K562 (cell line): ENCODE results near the gene CRIP1. TPM values are rescaled to one million over a fixed set of nuclear protein-coding genes. Genes with fewer than 3 reads are reported as not detected.

ENCODE experiments used
- ATAC-seq: fragments of 200-7000 bp; cut with Tn5 transposase; 3 replicates; pipeline ENCODE4 v1.9.1; 2020; ENCODE audit warnings: moderate library complexity
- BruUV-seq: library from RNA; stranded (reverse); fragments of 400-500 nt; replicated peaks from 2 replicates; lab custom pipeline; 2021; lab: Mats Ljungman, UMichigan
- CTCF ChIA-PET: fragments of 300-600 bp; formaldehyde crosslinking; extraction: SDS; loops from one replicate; lab custom pipeline; 2021; ENCODE audit warnings: low intra/inter-chr PET ratio; lab: Yijun Ruan, JAX
- POLR2A ChIA-PET: fragments of 300-600, 350-650 bp; sonication (Branson Sonifier 250); formaldehyde crosslinking; extraction: SDS; loops from one replicate; lab custom pipeline; 2021; ENCODE audit warnings: antibody characterized with exemption, inconsistent platforms; lab: Yijun Ruan, JAX
- DNase-seq, 4 experiments: peaks; one replicate each; pipeline versions ENCODE4 v3.0.0 to v3.0.0-alpha.2; 2011 to 2018; ENCODE audit warnings: low spot score in 3 of 4, mixed read lengths in 3 of 4; ENCODE audit errors: extremely low read depth in 1 of 4
- FAIRE-seq: peaks from 2 replicates; lab custom pipeline; 2011; peaks lifted over from hg19 to GRCh38; lab: Jason Lieb, UNC
- H2AFZ ChIP-seq: 2 replicates; pipeline ENCODE4 v1.6.0; 2011; ENCODE audit warnings: low read depth, low read length, control low read depth, inconsistent platforms
- H3K27ac ChIP-seq: fragments of 200-600 bp; 3 replicates; pipeline ENCODE4 v1.8.0; 2011; ENCODE audit warnings: low read depth, mild to moderate bottlenecking, control low read depth, inconsistent platforms, low read length, moderate library complexity, mixed read lengths; ENCODE audit errors: extremely low read depth
- H3K27me3 ChIP-seq, 2 experiments: fragments of 300-600 bp in 1 of 2; 2 replicates in 1 of 2; 3 replicates in 1 of 2; pipeline versions ENCODE4 v1.6.0 to v1.8.0; 2011; ENCODE audit warnings: inconsistent platforms in 2 of 2, low read length in 2 of 2, mild to moderate bottlenecking in 1 of 2, mixed read lengths in 1 of 2, moderate library complexity in 1 of 2; ENCODE audit not compliant: control insufficient read depth in 2 of 2, insufficient read depth in 2 of 2
- H3K36me3 ChIP-seq: fragments of 300-600 bp; 3 replicates; pipeline ENCODE4 v1.8.0; 2011; ENCODE audit warnings: mild to moderate bottlenecking, low read length, inconsistent platforms; ENCODE audit not compliant: control insufficient read depth, insufficient read depth
- H3K4me1 ChIP-seq, 2 experiments: fragments of 200-600 bp in 1 of 2; replicated peaks in 1 of 2; 2 replicates in 1 of 2; 3 replicates in 1 of 2; pipeline versions ENCODE4 v1.5.1 to v1.8.0; 2011; ENCODE audit warnings: inconsistent platforms in 2 of 2, low read length in 2 of 2, mild to moderate bottlenecking in 1 of 2, mixed read lengths in 1 of 2, moderate library complexity in 1 of 2; ENCODE audit not compliant: control insufficient read depth in 2 of 2, insufficient read depth in 2 of 2
- H3K4me2 ChIP-seq: 2 replicates; pipeline ENCODE4 v1.6.1; 2011; ENCODE audit warnings: low read length, control low read depth, inconsistent platforms, mixed read lengths; ENCODE audit not compliant: insufficient read depth
- H3K4me3 ChIP-seq: fragments of 200-600 bp; sonication (generic), shearing (Covaris generic); 2 replicates; pipeline ENCODE4 v1.5.1; 2016; ENCODE audit warnings: control low read depth, inconsistent platforms
- H3K79me2 ChIP-seq: fragments of 200-600 bp; 3 replicates; pipeline ENCODE4 v1.8.0; 2011; ENCODE audit warnings: low read length, inconsistent platforms; ENCODE audit not compliant: control insufficient read depth, insufficient read depth
- H3K9ac ChIP-seq, 2 experiments: 2 replicates each; pipeline versions ENCODE4 v1.6.0 to v1.6.1; 2011; ENCODE audit warnings: low read depth in 2 of 2, low read length in 2 of 2, control low read depth in 1 of 2, inconsistent platforms in 1 of 2, mild to moderate bottlenecking in 1 of 2, mixed read lengths in 1 of 2; ENCODE audit not compliant: insufficient read depth in 1 of 2
- H3K9me1 ChIP-seq: one replicate; pipeline ENCODE4 v1.6.0; 2011; ENCODE audit warnings: inconsistent platforms, mild to moderate bottlenecking, low read length, moderate library complexity; ENCODE audit not compliant: control insufficient read depth, insufficient read depth
- H3K9me3 ChIP-seq: replicated peaks from 2 replicates; pipeline ENCODE4 v1.5.1; 2011; ENCODE audit warnings: low read depth, low read length, inconsistent platforms; ENCODE audit not compliant: control insufficient read depth, insufficient read depth
- H4K20me1 ChIP-seq: replicated peaks from 2 replicates; pipeline ENCODE4 v1.6.1; 2011; ENCODE audit warnings: low read length, inconsistent platforms, mixed read lengths; ENCODE audit not compliant: control insufficient read depth, insufficient read depth
- BDP1 ChIP-seq: IDR thresholded peaks from 3 replicates; pipeline ENCODE4 v1.6.1; 2011; ENCODE audit not compliant: insufficient read length, insufficient read depth
- HEY1 ChIP-seq: fragments of 250-450 bp; sonication (Bioruptor Pico); IDR thresholded peaks from 2 replicates; pipeline ENCODE4 v1.5.0; 2020; ENCODE audit warnings: mild to moderate bottlenecking, moderate library complexity, borderline replicate concordance
- NCOA4 ChIP-seq: fragments of 450-650 bp; IDR thresholded peaks from 2 replicates; pipeline ENCODE4 v1.6.1; 2018; ENCODE audit warnings: mild to moderate bottlenecking; ENCODE audit not compliant: partially characterized antibody
- SREBF2 ChIP-seq: sonication (generic); formaldehyde crosslinking; IDR thresholded peaks from 2 replicates; pipeline ENCODE4 v1.4.0; 2020; ENCODE audit warnings: mild to moderate bottlenecking, missing genetic modification reagents
- SRSF9 ChIP-seq: fragments of 200-400 bp; formaldehyde crosslinking; IDR thresholded peaks from 2 replicates; pipeline ENCODE4 v1.6.1; 2017; ENCODE audit warnings: low read depth, low read length, borderline replicate concordance
- ZBTB8A ChIP-seq: fragments of 450-650 bp; IDR thresholded peaks from 2 replicates; pipeline ENCODE4 v1.6.1; 2018; ENCODE audit warnings: mild to moderate bottlenecking, moderate library complexity; ENCODE audit not compliant: partially characterized antibody
- ZC3H11A ChIP-seq: IDR thresholded peaks from 2 replicates; pipeline ENCODE4 v1.6.1; 2012; ENCODE audit warnings: low read depth, low read length, improper control_type of control experiment
- ZNF511 ChIP-seq: sonication (generic); formaldehyde crosslinking; IDR thresholded peaks from 2 replicates; pipeline ENCODE4 v1.8.0; 2022; ENCODE audit warnings: mild to moderate bottlenecking, missing genetic modification reagents
- ZNF830 ChIP-seq: fragments of 250-450 bp; sonication (Bioruptor Pico); IDR thresholded peaks from 2 replicates; pipeline ENCODE4 v1.5.0; 2021; ENCODE audit warnings: mild to moderate bottlenecking
- WGBS: fragments of 100-300 bp; shearing (Covaris generic); methylation state at CpG from one replicate; pipeline ENCODE4 v1.1.6; 2016; ENCODE audit warnings: low coverage, mixed read lengths; ENCODE audit not compliant: insufficient coverage; ENCODE audit errors: missing lambda C conversion rate; 5-methylcytosine and 5-hydroxymethylcytosine counted together
- in situ Hi-C: fragments of 300-500 bp; cut with MboI; formaldehyde crosslinking; loops from 4 replicates; pipeline ENCODE4 v1.15.0; 2018; ENCODE audit warnings: inconsistent platforms, mixed read lengths
- intact Hi-C: fragments of 100-400 bp; cut with micrococcal nuclease; formaldehyde crosslinking; loops from 2 replicates; pipeline ENCODE4 v1.14.2; 2022
- polyA plus RNA-seq, 8 experiments: library from polyadenylated mRNA; depleted of rRNA in 4 of 8; stranded (reverse) in 5 of 8; unstranded in 3 of 8; fragments of >200 nt; fragmentation: Nextera tagmentation in 2 of 8; fragmentation: Illumina TruSeq in 1 of 8; extraction: Ambion mirVana in 2 of 8; extraction: Trizol in 1 of 8; gene quantifications; 2 replicates each; pipeline versions ENCODE4 v1.2.1 to v1.2.3, GENCODE V29; 2011 to 2014; ENCODE audit warnings: inconsistent platforms in 1 of 8, missing spikeins in 1 of 8
- total RNA-seq, 7 experiments: library from RNA; depleted of rRNA in 6 of 7; stranded (reverse); fragments of >200 nt in 6 of 7; fragmentation: Illumina TruSeq in 2 of 7; extraction: Trizol in 2 of 7; gene quantifications; 2 replicates each; pipeline versions ENCODE4 v1.2.1 to v1.2.3, GENCODE V29; 2011 to 2021; ENCODE audit warnings: low replicate concordance in 1 of 7
- TF ChIP-seq, protein P1 (sequence below): fragments of 450-650 bp; IDR thresholded peaks from 2 replicates; pipeline ENCODE4 v1.6.1; 2016; ENCODE audit warnings: missing biosample characterization, missing genetic modification characterization
- TF ChIP-seq, protein P2 (sequence below): sonication (generic); IDR thresholded peaks from 2 replicates; pipeline ENCODE4 v1.6.1; 2016
- TF ChIP-seq, protein P3 (sequence below): fragments of 250-450 bp; sonication (Bioruptor Pico); IDR thresholded peaks from 2 replicates; pipeline ENCODE4 v1.4.0; 2020; ENCODE audit warnings: mild to moderate bottlenecking

CRIP1 gene
- total and polyA plus RNA-seq, 9 of the 15 experiments (the other 6 are each of a cell fraction or from before 2014, with no cell fraction given): 0.11 to 0.58 (median 0.14) TPM; not detected in 6

GRCh38 chr14:105505101-105505500 is 18.4 kb downstream of the CRIP1 start:
- peaks cover 0 to 12% of the 10 kb centered on the region in 2 experiments; a peak in 2 of 5 replicates for H3K4me1 ChIP-seq
- CTCF ChIA-PET: no interaction called here
- intact Hi-C loops: no loop called here

More at GRCh38 chr14:105505101-105505500, 18.4 kb downstream of the CRIP1 start:
- in situ Hi-C loops: no loop called here
- ATAC-seq: no peak
- no peak overlapping the region for H3K27ac ChIP-seq
- H3K4me2 ChIP-seq: no peak overlapping the region
- no peak overlapping the region for H3K9ac ChIP-seq
- no peaks in the 10 kb centered on the region for H3K9me3 ChIP-seq
- POLR2A ChIA-PET: no interaction called here
- no peaks in the 10 kb centered on the region for H3K36me3 ChIP-seq
- H2AFZ ChIP-seq: no peak overlapping the region
- DNase-seq: no peak
- no peaks in the 10 kb centered on the region for H4K20me1 ChIP-seq
- H3K4me3 ChIP-seq: no peak overlapping the region
- H3K27me3 ChIP-seq: peaks cover 12 to 36% of the 10 kb centered on the region in 2 experiments
- no peak for TF ChIP-seq BDP1
- TF ChIP-seq ZNF830 (CRISPR knock-in tag): no peak
- no peak for TF ChIP-seq SRSF9
- TF ChIP-seq SREBF2 (CRISPR knock-in tag): no peak
- TF ChIP-seq ZC3H11A: no peak
- TF ChIP-seq, protein P1, sequence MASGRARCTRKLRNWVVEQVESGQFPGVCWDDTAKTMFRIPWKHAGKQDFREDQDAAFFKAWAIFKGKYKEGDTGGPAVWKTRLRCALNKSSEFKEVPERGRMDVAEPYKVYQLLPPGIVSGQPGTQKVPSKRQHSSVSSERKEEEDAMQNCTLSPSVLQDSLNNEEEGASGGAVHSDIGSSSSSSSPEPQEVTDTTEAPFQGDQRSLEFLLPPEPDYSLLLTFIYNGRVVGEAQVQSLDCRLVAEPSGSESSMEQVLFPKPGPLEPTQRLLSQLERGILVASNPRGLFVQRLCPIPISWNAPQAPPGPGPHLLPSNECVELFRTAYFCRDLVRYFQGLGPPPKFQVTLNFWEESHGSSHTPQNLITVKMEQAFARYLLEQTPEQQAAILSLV (tag): no peak
- TF ChIP-seq HEY1 (CRISPR knock-in tag): no peak
- TF ChIP-seq, protein P2, sequence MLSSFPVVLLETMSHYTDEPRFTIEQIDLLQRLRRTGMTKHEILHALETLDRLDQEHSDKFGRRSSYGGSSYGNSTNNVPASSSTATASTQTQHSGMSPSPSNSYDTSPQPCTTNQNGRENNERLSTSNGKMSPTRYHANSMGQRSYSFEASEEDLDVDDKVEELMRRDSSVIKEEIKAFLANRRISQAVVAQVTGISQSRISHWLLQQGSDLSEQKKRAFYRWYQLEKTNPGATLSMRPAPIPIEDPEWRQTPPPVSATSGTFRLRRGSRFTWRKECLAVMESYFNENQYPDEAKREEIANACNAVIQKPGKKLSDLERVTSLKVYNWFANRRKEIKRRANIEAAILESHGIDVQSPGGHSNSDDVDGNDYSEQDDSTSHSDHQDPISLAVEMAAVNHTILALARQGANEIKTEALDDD: no peak
- no peak for TF ChIP-seq NCOA4
- TF ChIP-seq ZBTB8A: no peak
- TF ChIP-seq, protein P3, sequence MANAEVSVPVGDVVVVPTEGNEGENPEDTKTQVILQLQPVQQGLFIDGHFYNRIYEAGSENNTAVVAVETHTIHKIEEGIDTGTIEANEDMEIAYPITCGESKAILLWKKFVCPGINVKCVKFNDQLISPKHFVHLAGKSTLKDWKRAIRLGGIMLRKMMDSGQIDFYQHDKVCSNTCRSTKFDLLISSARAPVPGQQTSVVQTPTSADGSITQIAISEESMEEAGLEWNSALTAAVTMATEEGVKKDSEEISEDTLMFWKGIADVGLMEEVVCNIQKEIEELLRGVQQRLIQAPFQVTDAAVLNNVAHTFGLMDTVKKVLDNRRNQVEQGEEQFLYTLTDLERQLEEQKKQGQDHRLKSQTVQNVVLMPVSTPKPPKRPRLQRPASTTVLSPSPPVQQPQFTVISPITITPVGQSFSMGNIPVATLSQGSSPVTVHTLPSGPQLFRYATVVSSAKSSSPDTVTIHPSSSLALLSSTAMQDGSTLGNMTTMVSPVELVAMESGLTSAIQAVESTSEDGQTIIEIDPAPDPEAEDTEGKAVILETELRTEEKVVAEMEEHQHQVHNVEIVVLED: no peak
- TF ChIP-seq ZNF511 (CRISPR knock-in tag): no peak
- H3K9me1 ChIP-seq: no peaks in the 10 kb centered on the region
- no peak for FAIRE-seq
- WGBS: 28% methylated on average over 4 of the region's 16 CpGs
- H3K79me2 ChIP-seq: no peaks in the 10 kb centered on the region
- BruUV-seq: no TSS peak
